ENCODE data around the gene AQP1.

The AQP1 gene

DNA sequence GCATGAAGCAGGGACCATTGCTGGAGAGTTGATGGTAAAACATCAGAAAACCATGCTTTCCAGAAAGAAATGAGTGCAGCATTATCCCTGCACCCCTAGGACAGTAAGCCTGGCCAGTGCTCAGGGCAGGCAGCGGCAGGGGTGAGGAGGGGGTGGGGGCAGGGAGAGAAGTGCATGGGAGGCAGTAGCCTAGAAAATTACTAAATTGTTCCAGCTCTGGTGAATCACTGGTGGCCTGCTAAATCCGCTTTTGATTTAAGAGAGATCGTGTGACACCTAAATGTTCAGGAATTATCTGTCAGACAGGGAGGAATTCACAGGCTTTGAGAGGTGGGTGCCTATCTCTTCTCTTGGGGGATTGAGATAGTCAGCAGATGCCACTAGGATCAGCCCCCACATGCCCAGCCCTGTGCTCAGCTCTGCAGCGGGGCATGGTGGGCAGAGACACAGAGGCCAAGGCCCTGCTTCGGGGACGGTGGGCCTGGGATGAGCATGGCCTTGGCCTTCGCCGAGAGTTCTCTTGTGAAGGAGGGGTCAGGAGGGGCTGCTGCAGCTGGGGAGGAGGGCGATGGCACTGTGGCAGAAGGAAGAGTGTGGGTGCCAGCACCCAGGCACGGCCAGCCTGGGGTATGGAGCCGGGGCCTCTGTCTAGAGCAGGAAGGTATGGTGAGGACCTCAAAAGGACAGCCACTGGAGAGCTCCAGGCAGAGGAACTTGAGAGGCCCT lies 5.0 kb upstream of the AQP1 start:
- Histone ChIP-seq H3K4me3 (replicated peaks; ENCODE audit: low read depth, low read length) (no peak overlapping the region), H3K27me3 (replicated peaks; ENCODE audit: control insufficient read depth, insufficient read depth, low read length) (no peaks in the 10 kb centered on the region), H3K36me3 (ENCODE audit: control insufficient read depth, insufficient read depth, low read length) (no peaks in the 10 kb centered on the region)
- no peak for DNase-seq (ENCODE audit: extremely low read depth, insufficient read length)
- TF ChIP-seq, protein P1, sequence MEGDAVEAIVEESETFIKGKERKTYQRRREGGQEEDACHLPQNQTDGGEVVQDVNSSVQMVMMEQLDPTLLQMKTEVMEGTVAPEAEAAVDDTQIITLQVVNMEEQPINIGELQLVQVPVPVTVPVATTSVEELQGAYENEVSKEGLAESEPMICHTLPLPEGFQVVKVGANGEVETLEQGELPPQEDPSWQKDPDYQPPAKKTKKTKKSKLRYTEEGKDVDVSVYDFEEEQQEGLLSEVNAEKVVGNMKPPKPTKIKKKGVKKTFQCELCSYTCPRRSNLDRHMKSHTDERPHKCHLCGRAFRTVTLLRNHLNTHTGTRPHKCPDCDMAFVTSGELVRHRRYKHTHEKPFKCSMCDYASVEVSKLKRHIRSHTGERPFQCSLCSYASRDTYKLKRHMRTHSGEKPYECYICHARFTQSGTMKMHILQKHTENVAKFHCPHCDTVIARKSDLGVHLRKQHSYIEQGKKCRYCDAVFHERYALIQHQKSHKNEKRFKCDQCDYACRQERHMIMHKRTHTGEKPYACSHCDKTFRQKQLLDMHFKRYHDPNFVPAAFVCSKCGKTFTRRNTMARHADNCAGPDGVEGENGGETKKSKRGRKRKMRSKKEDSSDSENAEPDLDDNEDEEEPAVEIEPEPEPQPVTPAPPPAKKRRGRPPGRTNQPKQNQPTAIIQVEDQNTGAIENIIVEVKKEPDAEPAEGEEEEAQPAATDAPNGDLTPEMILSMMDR (IDR thresholded peaks at IDR 0.05; ENCODE audit: insufficient read depth, low read length, poor library complexity, severe bottlenecking) = no peak

DNA sequence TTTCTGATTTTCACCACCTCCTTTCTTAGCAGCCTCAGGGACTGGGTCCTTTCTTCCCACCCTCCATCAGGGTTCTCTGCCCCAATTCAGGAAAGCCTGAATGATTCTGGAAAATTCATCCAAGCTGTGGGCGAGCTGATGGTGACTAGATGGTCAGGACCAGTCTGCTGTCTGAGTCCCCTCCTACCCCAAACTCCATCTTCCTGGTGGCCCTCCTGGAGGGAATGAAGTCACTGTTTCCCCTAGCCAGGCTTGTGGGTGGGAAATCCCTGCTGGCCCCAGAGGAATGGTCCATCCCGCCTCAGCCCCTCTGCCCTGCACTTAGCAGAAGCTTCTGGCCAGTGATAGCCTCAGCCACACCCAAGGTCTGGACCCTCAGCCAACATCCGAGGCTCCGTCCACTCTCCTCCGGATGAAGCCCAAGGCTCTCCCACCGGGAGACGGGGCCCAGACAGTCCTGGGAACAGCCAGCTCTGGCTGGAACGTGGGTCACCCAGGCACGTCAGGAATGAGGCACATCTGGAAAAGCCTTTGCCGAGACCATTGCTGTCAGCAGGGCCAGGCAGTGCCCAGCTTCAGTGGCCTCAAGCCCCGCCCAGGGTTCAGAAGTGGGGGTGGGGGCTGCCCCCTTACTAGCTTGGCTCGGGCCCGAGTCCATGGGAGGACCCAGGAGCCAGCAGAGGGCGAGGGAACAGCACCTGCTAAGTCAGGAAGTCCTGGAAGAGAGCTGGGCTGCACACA lies 4.0 kb upstream of the AQP1 start:
- H3K4me3 ChIP-seq (replicated peaks; ENCODE audit: low read depth, low read length) = no peak overlapping the region
- TF ChIP-seq, protein P1 (IDR thresholded peaks at IDR 0.05; ENCODE audit: insufficient read depth, low read length, poor library complexity, severe bottlenecking) = no peak
- no peak for DNase-seq (ENCODE audit: extremely low read depth, insufficient read length)
- no peaks in the 10 kb centered on the region for H3K36me3 ChIP-seq (ENCODE audit: control insufficient read depth, insufficient read depth, low read length)
- H3K27me3 ChIP-seq (replicated peaks; ENCODE audit: control insufficient read depth, insufficient read depth, low read length) = no peaks in the 10 kb centered on the region; the same call in 1 of the 2 replicates

DNA sequence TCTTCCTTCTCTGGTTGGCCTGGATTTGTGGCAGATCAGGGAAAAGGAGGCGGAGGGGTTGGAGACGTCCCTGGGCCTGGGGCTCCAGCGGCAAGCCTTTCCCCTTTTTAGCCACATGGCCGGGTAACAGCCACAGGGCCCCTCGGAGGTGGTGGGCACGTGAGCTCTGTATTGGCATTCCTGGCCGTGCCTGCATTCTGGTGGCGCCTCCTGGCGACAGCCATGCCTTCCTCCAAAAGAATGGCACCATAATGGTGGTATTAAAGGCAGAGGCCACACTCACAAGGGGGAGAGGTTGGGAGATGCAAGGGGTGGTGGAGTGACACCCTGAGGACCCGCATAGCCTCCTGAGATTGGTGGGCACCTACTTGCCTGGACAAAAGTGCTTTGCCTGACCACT lies 3.0 kb upstream of the AQP1 start:
- TF ChIP-seq, protein P1 (IDR thresholded peaks at IDR 0.05; ENCODE audit: insufficient read depth, low read length, poor library complexity, severe bottlenecking) = peak; percentile 38
- H3K36me3 ChIP-seq (ENCODE audit: control insufficient read depth, insufficient read depth, low read length) = no peaks in the 10 kb centered on the region
- no peak for DNase-seq (ENCODE audit: extremely low read depth, insufficient read length)
- no peak overlapping the region for H3K4me3 ChIP-seq (replicated peaks; ENCODE audit: low read depth, low read length)
- H3K27me3 ChIP-seq (replicated peaks; ENCODE audit: control insufficient read depth, insufficient read depth, low read length) = no peaks in the 10 kb centered on the region; the same call in 1 of the 2 replicates

DNA sequence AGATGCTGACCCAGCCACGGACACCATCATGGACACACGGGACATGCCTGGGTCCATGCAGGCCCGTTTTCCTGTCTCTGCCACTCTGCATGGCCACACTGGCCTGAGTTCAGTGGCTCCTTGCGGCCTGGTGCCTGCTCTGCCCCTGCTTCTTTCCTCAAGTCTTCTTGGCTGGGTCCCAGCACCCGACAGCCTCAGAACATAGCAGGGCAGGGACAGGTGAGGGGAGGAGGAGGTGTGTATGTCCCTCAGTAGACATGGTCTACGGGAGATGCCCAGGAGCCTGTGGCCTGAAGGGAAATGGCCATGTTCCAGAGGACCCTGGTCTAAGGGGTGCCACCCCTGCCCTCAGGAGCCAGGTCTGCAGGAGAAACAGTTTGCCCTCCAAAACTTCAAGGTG lies 2.2 kb upstream of the AQP1 start:
- TF ChIP-seq, protein P1 (IDR thresholded peaks at IDR 0.05; ENCODE audit: insufficient read depth, low read length, poor library complexity, severe bottlenecking) = no peak
- H3K27me3 ChIP-seq (replicated peaks; ENCODE audit: control insufficient read depth, insufficient read depth, low read length) = no peaks in the 10 kb centered on the region; the same call in 1 of the 2 replicates

DNA sequence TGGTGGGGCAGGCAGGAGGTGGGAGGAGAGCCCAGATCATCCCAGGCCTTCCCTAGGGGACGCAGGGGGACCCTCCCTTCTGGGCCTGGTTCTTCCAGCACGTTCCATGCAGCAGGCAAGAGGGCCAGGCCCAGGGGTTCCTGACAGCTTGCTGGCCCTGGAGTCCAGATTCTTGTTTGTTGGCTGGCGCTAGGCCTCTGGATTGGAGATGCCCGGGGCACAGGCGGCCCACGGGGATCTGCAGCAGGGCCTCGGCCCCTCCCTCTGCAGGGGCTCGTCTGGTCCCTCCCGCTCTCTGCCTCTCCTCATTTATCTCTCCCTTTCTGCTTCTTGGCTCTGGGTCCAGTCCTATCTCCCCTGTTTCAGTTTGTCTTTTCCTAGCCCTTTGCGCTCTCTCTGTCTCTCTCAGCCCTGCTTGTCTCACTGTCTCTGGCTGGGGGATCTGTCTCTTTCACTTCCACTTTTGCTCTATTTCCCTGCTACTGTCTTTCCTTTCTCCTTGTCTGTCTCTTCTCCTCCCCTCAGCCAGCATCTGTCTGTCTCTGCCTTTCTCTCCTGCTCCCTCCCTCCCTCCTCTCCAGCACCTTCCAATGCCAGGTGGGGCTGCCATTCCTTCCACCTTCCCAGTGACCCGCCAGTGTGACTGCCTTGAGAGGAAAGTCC lies 1.1 kb upstream of the AQP1 start:
- TF ChIP-seq, protein P1 (IDR thresholded peaks at IDR 0.05; ENCODE audit: insufficient read depth, low read length, poor library complexity, severe bottlenecking) = no peak
- Histone ChIP-seq H3K36me3 (ENCODE audit: control insufficient read depth, insufficient read depth, low read length) (no peaks in the 10 kb centered on the region), H3K27me3 (replicated peaks; ENCODE audit: control insufficient read depth, insufficient read depth, low read length) (no peaks in the 10 kb centered on the region; the same call in 1 of the 2 replicates), H3K4me3 (replicated peaks; ENCODE audit: low read depth, low read length) (no peak overlapping the region)
- DNase-seq (ENCODE audit: extremely low read depth, insufficient read length) = no peak

More for the DNA sequence above, 2.2 kb upstream of the AQP1 start:
- DNase-seq (ENCODE audit: extremely low read depth, insufficient read length) = no peak
- Histone ChIP-seq H3K4me3 (replicated peaks; ENCODE audit: low read depth, low read length) (no peak overlapping the region), H3K36me3 (ENCODE audit: control insufficient read depth, insufficient read depth, low read length) (no peaks in the 10 kb centered on the region)

Data from GM06990 (cell line).